ENCODE data around the gene RAPGEF6.
"Not testable (repeated sequence)": the region's sequence is repeated elsewhere in the genome, so short reads cannot be mapped to it uniquely, and the experiment has no call there.

Gene RAPGEF6

DNA sequence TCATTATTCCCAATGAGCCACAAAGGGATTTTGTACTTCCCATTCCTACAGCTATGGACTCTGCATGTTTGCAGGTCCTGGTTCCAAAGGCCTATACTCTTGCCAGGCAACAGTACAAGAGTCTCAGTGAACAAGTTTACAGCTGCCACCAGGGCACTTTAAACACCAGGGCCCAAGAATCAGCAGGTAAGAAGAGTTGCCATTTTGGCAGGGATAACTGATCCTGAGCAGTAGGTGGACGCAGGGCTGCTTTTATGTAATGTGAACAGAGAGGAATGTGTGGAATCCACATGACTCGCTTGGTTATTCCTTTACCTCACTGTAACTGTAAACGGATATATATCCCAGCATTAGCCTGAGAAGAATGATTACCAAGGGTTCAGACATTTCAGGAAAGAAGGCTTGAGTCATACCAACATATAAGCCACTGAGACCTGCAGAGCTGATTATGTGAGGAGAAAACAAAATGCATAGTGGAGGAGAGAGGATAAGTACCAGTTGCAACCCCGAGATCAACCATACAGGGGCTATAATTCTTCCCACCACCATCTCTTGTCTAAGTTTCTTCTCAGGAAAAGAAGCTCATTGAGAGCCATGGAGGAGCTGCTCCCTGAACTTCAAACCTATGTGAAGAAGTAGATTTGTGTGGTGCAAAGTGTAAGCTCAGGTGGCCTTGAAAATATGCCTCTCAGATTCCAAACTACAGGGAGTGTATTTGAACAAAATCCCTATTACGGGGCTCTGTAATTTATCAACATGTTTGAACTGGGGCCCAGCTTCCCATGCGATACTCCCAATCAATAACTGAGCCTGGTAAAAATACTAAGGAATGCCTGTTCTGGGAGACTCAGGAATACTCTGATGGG is 24.6 kb downstream of the RAPGEF6 start:
- H4K20me1 ChIP-seq, result peaks cover 100% of the 10 kb centered on the region
- H3K4me2 ChIP-seq, result no peak overlapping the region
- peaks cover 42% of the 10 kb centered on the region for H3K4me1 ChIP-seq
- H3K27me3 ChIP-seq, result no peaks in the 10 kb centered on the region
- no peak overlapping the region for H3K9ac ChIP-seq
- peaks cover 21% of the 10 kb centered on the region for H3K9me3 ChIP-seq
- no peak overlapping the region for H3K4me3 ChIP-seq
- peaks cover 73% of the 10 kb centered on the region for H3K36me3 ChIP-seq
- TF ChIP-seq Cebpa-rat (IDR thresholded peaks at IDR 0.05), result no peak
- H3K27ac ChIP-seq, result no peak overlapping the region

GRCh38 chr5:131609774-131610173 is 25.3 kb downstream of the RAPGEF6 start:
- H3K27ac ChIP-seq, result no peak overlapping the region
- H3K4me2 ChIP-seq, result no peak overlapping the region; the same call in 1 of the 2 replicates
- peaks cover 67% of the 10 kb centered on the region for H3K36me3 ChIP-seq
- no peak overlapping the region for H3K9ac ChIP-seq
- H3K9me3 ChIP-seq, result peaks cover 15% of the 10 kb centered on the region
- peaks cover 100% of the 10 kb centered on the region for H4K20me1 ChIP-seq
- no peaks in the 10 kb centered on the region for H3K27me3 ChIP-seq
- H3K4me3 ChIP-seq, result no peak overlapping the region
- TF ChIP-seq Cebpa-rat (IDR thresholded peaks at IDR 0.05), result no peak
- H3K4me1 ChIP-seq, result peaks cover 42% of the 10 kb centered on the region

DNA sequence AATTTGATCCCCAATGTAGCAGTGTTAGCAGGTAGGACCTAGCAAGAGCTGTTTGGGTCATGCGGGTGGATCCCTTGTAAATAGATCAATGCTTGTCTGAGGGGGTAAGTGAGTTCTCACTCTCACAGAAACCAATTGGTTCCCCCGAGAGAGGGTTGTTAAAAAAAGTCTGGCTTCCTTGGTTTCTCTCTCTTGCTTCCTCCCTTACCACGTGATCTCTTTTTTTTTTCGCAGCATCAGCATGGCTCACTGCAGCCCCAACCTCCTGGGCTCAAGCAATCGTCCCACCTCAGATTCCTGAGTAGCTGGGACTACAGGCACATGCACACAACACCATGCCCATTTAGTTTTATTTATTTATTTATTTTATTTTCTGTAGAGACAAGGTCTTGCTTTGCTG is 26.4 kb downstream of the RAPGEF6 start:
- Histone ChIP-seq H3K27me3 (no peaks in the 10 kb centered on the region), H3K4me2 (peak overlapping the region; percentile 53), H3K9ac (no peak overlapping the region; the same call in 1 of the 2 replicates), H3K36me3 (peaks cover 55% of the 10 kb centered on the region), H3K4me3 (no peak overlapping the region), H4K20me1 (peaks cover 99% of the 10 kb centered on the region), H3K4me1 (peaks cover 30% of the 10 kb centered on the region), H3K9me3 (peaks cover 6% of the 10 kb centered on the region), H3K27ac (peak overlapping the region; percentile 27)
- TF ChIP-seq Cebpa-rat (IDR thresholded peaks at IDR 0.05), result no peak

GRCh38 chr5:131607903-131608540 is 27.0 kb downstream of the RAPGEF6 start:
- peak overlapping the region; percentile 53 for H3K4me2 ChIP-seq
- peaks cover 93% of the 10 kb centered on the region for H4K20me1 ChIP-seq
- peaks cover 25% of the 10 kb centered on the region for H3K4me1 ChIP-seq
- no peak overlapping the region; the same call in 1 of the 2 replicates for H3K9ac ChIP-seq
- peak overlapping the region; percentile 27 for H3K27ac ChIP-seq
- peaks cover 50% of the 10 kb centered on the region for H3K36me3 ChIP-seq
- H3K27me3 ChIP-seq, result no peaks in the 10 kb centered on the region
- no peak overlapping the region for H3K4me3 ChIP-seq
- TF ChIP-seq Cebpa-rat (IDR thresholded peaks at IDR 0.05), result no peak
- peaks cover 6% of the 10 kb centered on the region; the same call in 1 of the 2 replicates for H3K9me3 ChIP-seq

- H3K4me1 ChIP-seq, result peaks cover 25% of the 10 kb centered on the region
- peaks cover 90% of the 10 kb centered on the region for H4K20me1 ChIP-seq
- H3K36me3 ChIP-seq, result peaks cover 50% of the 10 kb centered on the region
These were observed 27.6 kb downstream of the RAPGEF6 start for GRCh38 chr5:131607418-131607817.

DNA sequence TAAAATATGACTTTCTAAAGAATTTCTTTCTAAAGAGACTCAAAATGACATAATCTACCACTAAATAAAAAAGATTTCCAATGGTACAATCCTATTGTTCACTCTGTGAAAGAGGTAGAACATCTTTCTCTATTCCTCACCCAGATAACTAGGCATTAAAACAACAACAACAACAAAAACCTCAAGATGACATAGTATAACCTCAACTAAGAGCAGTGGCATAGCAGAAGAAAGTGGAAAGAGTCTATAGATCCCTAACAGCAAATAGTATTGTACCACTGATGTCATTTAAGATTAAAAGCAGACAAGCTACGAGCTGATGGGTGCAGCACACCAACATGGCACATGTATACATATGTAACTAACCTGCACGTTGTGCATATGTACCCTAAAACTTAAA is 29.9 kb downstream of the RAPGEF6 start:
- Histone ChIP-seq H3K27me3 (no peaks in the 10 kb centered on the region), H3K36me3 (peaks cover 50% of the 10 kb centered on the region), H3K9ac (no peak overlapping the region), H3K4me1 (peaks cover 25% of the 10 kb centered on the region), H3K4me2 (no peak overlapping the region), H4K20me1 (peaks cover 69% of the 10 kb centered on the region), H3K9me3 (no peaks in the 10 kb centered on the region; the same call in 1 of the 2 replicates), H3K27ac (no peak overlapping the region), H3K4me3 (no peak overlapping the region)
- no peak for TF ChIP-seq Cebpa-rat (IDR thresholded peaks at IDR 0.05)

More at GRCh38 chr5:131607418-131607817, 27.6 kb downstream of the RAPGEF6 start:
- TF ChIP-seq Cebpa-rat (IDR thresholded peaks at IDR 0.05), result no peak
- no peaks in the 10 kb centered on the region for H3K27me3 ChIP-seq
- H3K9ac ChIP-seq, result no peak overlapping the region
- H3K27ac ChIP-seq, result no peak overlapping the region
- H3K9me3 ChIP-seq, result peaks cover 6% of the 10 kb centered on the region; the same call in 1 of the 2 replicates
- H3K4me3 ChIP-seq, result no peak overlapping the region
- no peak overlapping the region for H3K4me2 ChIP-seq

- peaks cover 60% of the 10 kb centered on the region for H3K36me3 ChIP-seq
- 0 out of 2 replicates have a peak overlapping the region, but pooled peaks have one; percentile 26 for H3K27ac ChIP-seq
- TF ChIP-seq Cebpa-rat (IDR thresholded peaks at IDR 0.05), result no peak
- peak overlapping the region; percentile 55 for H3K4me2 ChIP-seq
- H3K9me3 ChIP-seq, result peaks cover 13% of the 10 kb centered on the region; the same call in 1 of the 2 replicates
- no peaks in the 10 kb centered on the region for H3K27me3 ChIP-seq
- H4K20me1 ChIP-seq, result peaks cover 64% of the 10 kb centered on the region
- no peak overlapping the region for H3K4me3 ChIP-seq
- peaks cover 33% of the 10 kb centered on the region for H3K4me1 ChIP-seq
- no peak overlapping the region; the same call in 1 of the 2 replicates for H3K9ac ChIP-seq
These were observed 39.7 kb downstream of the RAPGEF6 start for GRCh38 chr5:131595088-131596033.

- H3K9me3 ChIP-seq, result peaks cover 13% of the 10 kb centered on the region; the same call in 1 of the 2 replicates
- TF ChIP-seq Cebpa-rat (IDR thresholded peaks at IDR 0.05), result no peak
- H3K36me3 ChIP-seq, result peaks cover 58% of the 10 kb centered on the region
- H3K4me1 ChIP-seq, result peaks cover 39% of the 10 kb centered on the region
- H3K27ac ChIP-seq, result no peak overlapping the region; the same call in 1 of the 2 replicates
- H3K9ac ChIP-seq, result no peak overlapping the region
- H4K20me1 ChIP-seq, result peaks cover 72% of the 10 kb centered on the region
- H3K4me3 ChIP-seq, result no peak overlapping the region
- no peaks in the 10 kb centered on the region for H3K27me3 ChIP-seq
- peak overlapping the region; percentile 55 for H3K4me2 ChIP-seq
These were observed 41.1 kb downstream of the RAPGEF6 start for GRCh38 chr5:131593921-131594320.

GRCh38 chr5:131593436-131593835 is 41.6 kb downstream of the RAPGEF6 start:
- Histone ChIP-seq H3K4me1 (peaks cover 39% of the 10 kb centered on the region), H3K4me2 (peak overlapping the region; percentile 55; the same call in 1 of the 2 replicates), H3K9me3 (peaks cover 13% of the 10 kb centered on the region; the same call in 1 of the 2 replicates), H3K36me3 (peaks cover 59% of the 10 kb centered on the region), H4K20me1 (peaks cover 74% of the 10 kb centered on the region)
- H3K27ac ChIP-seq, H3K27me3 ChIP-seq, H3K4me3 ChIP-seq, H3K9ac ChIP-seq: not testable (repeated sequence)
